Measurements from ENCODE around the gene COL25A1.

Gene COL25A1

DNA sequence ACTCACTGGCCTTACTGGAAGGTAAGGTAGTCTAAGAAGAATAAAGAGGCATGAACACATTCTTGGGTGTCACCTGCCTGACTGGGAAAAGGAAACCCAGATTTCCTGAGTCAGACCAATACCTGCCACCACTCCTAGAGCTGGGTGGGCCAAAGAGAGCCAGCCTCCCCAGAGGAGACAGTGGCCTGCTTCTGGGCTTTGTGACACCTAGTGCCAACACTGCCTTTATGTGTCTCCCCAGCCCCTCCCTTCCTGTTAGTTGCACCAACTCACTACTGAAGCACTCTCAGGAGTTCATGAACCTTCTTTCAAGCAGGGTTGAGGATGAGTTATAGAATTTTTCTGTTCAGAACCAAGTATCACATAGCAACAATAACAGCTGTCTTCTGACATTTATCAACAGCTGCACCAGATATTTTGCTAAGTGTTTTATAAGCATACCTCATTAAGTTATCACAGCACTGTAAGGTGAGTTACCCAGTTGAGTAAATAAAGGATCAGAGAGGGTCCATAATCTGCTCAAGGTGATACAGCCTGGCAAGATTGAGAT is 462.0 kb downstream of the COL25A1 start:
- DNase-seq, result no peak

GRCh38 chr4:108839333-108839732 is 463.1 kb downstream of the COL25A1 start:
- no peak for DNase-seq

GRCh38 chr4:108838451-108838850 is 464.0 kb downstream of the COL25A1 start:
- DNase-seq, result no peak

DNA sequence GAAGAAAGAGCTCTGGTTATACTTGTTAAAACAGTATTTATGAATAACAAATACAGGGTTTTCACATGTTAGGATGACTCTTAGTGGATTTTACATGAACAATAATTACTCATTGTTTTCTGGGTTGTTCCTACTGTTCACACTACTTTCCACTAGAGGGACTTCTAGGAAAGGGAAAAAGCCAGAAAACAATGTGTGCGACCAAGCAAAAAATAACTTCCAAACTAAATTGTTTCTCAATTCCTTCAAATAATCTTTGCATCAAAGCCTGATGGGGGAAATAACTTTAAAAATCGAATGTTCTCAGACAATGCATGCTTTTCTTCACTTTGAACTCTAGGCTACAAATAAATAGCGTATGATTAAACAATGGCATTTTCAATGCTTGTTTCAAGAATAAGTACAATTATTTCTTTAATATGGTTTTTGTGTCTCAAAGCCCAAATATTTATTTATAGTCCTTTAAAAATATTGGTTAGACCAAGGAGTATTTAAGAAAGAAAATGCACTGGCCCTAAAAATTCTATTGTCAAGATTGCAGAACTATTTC is 467.5 kb downstream of the COL25A1 start:
- peak; percentile 72 for DNase-seq

GRCh38 chr4:108834166-108834834 is 468.2 kb downstream of the COL25A1 start:
- DNase-seq, result no peak

DNA sequence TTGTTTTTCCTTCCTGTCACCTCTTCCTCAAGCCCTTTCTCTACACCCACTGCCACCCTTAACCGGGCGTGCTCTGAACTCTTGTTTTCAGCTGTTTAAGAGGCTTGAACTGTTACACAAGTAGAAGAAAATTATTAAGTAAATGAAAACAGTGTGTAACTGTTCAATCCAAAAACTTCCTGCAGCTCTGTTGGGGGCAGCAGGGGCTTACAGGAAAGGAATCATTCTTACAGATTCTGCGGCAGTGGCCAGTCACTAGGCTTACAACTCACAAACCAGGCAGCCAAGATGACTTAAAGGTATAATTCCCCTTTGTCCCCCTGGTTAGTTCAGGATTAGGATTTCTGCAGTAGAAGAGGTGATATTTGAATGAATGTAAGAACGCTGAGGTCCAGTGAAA is 469.4 kb downstream of the COL25A1 start:
- no peak for DNase-seq

DNA sequence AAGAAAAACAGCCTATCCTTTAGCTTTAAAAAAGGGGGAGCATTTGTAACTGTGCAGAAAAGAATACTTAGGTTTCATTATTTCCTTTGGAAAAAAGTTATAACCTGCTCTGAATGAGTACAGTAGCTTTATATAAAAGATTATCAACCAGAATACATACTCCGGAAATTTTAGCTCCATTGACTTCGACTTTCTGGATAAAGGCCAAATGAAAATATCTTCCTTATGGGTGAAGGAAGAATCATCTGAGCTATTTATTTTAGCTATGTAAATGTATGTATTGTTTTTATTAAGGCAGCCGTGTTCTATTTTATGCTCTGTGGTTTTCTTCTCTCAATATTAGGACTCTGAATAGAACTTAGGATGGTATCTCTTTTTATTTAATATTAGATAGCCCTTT is 470.6 kb downstream of the COL25A1 start:
- no peak for DNase-seq

- DNase-seq, result no peak
Observed at GRCh38 chr4:108831291-108831690, 471.2 kb downstream of the COL25A1 start.

DNA sequence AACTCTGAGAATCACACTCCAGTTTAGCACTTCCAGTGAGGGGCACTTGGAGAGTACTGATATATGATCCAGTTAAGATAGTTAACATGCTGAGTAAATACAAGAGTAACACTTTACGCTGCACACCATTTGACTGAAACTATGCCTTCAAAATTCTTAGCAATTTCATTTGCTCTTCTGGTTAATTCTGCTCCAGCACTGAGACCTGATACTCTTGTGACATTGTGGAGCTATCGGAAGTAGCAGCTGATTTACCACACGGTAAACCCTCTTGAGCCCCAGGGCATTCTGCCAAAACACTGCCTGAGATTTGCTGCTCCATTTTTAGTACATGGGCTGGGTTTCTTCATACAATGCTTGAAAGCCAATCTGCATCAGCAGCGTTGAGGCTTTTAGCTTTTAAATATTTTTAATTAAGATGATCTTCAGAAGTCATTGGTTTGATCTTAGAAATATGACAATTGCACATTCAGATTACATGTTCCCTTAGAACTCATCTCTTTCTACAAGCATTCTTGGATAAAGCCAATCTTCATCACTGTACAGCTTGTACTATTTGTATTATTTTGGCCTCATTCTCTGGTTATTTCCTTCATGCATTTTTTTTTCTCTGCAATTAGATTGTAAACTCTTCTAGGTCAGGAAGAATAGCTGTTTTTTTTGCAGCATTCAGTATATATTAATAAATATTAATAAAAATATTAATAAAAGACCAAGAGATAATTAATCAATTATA is 471.8 kb downstream of the COL25A1 start:
- DNase-seq, result peak; percentile 63

GRCh38 chr4:108829966-108830492 is 472.4 kb downstream of the COL25A1 start:
- DNase-seq, result no peak

DNA sequence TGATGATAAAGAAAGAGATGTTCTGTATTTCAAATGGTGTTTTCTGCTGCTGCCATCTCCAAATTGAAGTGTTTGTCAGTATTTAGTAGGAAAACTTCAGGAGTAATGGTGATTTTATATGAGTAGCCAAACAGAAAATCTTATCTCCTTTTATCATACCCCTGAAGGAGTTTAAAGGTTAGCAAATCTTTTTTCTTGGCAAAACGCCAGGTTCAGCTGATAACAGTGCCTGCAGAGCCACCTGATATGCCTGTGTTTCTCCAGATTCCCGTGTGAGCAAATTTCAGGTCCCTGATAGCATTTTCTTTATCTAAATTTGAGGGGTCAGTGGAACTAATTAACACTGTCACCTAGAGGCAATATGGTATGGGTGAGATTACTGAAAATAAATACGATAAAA is 473.8 kb downstream of the COL25A1 start:
- peak; percentile 14 for DNase-seq

DNA sequence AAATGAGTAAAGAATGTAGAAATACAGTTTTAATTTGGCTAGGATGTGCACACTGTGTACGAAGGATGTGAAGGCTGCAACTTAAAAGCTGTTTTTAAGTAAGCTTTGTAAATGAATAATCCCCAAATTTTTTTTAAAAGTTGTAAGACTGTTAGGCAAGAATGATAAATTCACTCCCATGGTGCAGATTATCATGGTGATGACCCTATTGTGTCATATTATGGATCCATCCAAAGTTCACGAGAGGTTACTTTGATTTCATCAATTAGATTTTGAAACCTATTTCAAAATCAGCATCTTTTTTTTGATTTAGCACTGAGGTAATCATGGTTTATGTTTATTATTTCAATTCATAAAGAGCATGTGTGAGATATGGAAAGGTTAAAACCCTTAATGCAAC is 476.7 kb downstream of the COL25A1 start:
- DNase-seq, result no peak

- DNase-seq, result no peak
Observed at GRCh38 chr4:108821351-108821930, 481.0 kb downstream of the COL25A1 start.

- no peak for DNase-seq
Observed at GRCh38 chr4:108820492-108821350, 481.7 kb downstream of the COL25A1 start.

- no peak for DNase-seq
Observed at GRCh38 chr4:108814326-108814725, 488.1 kb downstream of the COL25A1 start.

DNA sequence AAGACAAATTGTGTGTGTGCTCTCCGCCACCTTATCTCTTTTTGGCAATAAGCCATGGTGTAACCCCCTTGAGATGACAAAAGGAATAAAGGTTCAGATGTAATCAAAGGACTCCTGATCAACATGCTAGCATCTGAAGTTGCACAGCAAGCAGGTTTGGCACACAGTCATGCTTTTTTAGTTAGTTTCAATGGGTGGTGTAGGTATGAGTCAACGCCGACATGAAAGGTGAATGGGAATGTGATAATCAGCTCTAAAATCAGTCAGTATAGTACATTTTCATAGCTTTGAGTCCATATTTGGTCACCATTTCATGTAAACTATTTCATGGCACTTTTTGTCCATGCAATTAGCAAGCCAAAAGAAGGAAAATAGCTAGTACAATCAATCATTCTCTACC is 489.2 kb downstream of the COL25A1 start:
- DNase-seq, result no peak

- no peak for DNase-seq
Observed at GRCh38 chr4:108811486-108811885, 491.0 kb downstream of the COL25A1 start.

DNA sequence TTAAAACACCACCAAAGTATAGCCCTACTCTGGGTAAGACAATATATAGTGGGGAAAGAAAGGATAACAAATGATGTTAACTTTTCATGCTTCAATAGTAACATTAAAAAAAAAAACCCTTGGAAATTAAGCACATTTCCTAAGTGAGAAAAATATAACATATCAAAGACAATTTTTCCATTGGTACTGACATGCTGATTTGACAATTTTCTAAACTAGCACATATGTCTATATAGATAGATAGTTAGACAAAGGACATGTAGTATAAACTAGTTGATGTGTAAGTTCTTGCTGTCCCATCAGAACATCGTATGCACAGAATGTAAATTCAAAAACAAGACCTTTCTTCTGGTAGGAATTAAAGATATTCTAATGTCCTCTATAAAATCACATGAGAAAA is 492.4 kb downstream of the COL25A1 start:
- no peak for DNase-seq

DNA sequence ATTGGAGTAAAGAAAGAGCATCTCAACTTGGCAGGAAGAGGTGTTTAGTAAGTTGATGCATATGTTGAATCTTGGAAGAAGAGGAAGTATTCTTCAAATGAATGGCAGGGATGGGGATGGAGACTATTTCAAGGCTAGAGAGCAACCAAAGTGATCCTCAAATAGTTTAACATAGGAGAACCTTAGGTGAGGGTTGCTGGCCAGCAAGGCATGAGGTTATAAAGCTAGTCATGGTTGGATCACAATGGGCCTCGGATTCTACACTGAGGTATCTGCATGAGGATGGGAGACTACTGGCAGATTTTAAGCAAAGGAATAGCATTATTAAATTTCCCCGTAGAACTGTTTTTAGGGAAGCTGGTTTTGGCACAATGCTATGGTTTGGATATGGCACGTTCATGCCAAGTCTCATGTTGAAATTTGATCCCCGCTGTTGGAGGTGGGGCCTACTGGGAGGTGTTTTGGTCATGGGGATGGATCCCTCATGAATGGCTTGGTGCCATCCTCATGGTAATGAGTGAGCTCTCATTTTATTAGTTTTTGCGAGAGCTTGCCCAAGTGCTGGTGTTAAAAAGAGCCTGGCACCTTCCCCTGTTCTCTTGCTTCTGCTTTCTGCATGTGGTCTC is 497.7 kb downstream of the COL25A1 start:
- DNase-seq, result no peak

- DNase-seq, result no peak
Observed at GRCh38 chr4:108799306-108799705, 503.2 kb downstream of the COL25A1 start.

DNA sequence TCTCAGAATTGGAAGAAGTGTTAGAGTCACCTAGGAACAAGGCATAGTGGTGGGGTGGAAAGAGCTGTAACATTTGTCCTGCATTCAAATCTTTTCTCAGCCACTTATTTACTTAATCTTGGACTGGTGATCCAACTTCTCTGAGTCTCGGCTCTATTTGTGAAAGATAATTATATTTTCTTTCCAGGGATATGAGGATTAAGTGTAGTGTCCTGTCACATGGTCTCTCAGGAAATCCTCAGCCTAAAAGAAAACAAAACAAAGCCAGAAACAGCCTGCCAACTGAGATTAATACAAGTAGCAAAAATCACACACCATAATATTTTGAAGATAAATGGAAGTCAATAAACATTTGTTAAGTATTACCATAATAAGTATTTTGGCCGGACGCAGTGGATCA is 506.3 kb downstream of the COL25A1 start:
- no peak for DNase-seq

- no peak for DNase-seq
Observed at GRCh38 chr4:108795733-108796132, 506.7 kb downstream of the COL25A1 start.
